ENCODE results near the gene HEYL. TPM values are rescaled to one million over a fixed set of nuclear protein-coding genes. Genes with fewer than 3 reads are reported as not detected.
A peak's percentile ranks its signal among the peaks of the same experiment; 100 is the strongest.

HEYL gene
- polyA plus RNA-seq, 1 of the 3 experiments (the other 2 are of a cell fraction), result not detected

DNA sequence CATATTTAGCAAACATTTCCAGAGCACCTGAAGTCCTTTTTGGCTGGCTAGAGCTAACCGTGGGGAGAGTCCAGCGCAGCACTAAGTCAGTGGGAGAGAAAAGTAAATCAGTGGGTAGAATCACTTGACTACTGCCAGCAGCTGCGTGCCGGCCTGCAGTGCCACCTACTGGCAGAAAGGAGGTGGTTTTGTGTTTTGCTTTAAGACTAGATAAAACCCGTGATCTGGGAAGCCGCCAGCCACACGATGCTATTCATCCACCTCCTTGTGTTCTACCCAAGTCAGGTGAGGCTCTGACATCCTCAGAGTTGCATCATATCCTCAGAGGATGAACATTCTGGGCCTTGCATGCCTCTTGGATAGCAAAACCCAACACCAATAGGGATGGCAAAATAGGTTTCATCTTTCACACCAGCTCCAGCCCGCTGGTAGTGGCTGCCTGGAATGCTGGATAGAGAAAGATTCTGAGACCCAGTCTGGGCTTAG, 14.1 kb upstream of the HEYL start (continued):
- TF ChIP-seq TEAD4 (IDR thresholded peaks at IDR 0.05; ENCODE audit: borderline replicate concordance, insufficient read depth), result no peak
- no peak for TF ChIP-seq FOXJ3 (CRISPR knock-in tag; IDR thresholded peaks at IDR 0.05)
- no peak for TF ChIP-seq RFX5 (IDR thresholded peaks at IDR 0.05; ENCODE audit: low read length)
- TF ChIP-seq RAD21 (IDR thresholded peaks at IDR 0.05; ENCODE audit: low read length), result peak; percentile 92
- peak; percentile 89 for TF ChIP-seq SMC3 (IDR thresholded peaks at IDR 0.05; ENCODE audit: low read depth, low read length)
- 0 out of 2 replicates have a peak, but pooled peaks have one; percentile 21 for TF ChIP-seq GATA2 (CRISPR knock-in tag; IDR thresholded peaks at IDR 0.05)
- TF ChIP-seq MXI1 (IDR thresholded peaks at IDR 0.05; ENCODE audit: low read depth, low read length), result no peak
- no peak for TF ChIP-seq MEF2A (IDR thresholded peaks at IDR 0.05; ENCODE audit: borderline replicate concordance, low read depth)
- peak; percentile 23 for TF ChIP-seq CHD2 (IDR thresholded peaks at IDR 0.05; ENCODE audit: low read length, partially characterized antibody)
- TF ChIP-seq RCOR1 (IDR thresholded peaks at IDR 0.05; ENCODE audit: low read length), result peak; percentile 40; the same call in 1 of the 2 replicates
- TF ChIP-seq SIN3A (IDR thresholded peaks at IDR 0.05; ENCODE audit: borderline replicate concordance, low read depth, low read length), result no peak
- TF ChIP-seq TAF1 (IDR thresholded peaks at IDR 0.05; ENCODE audit: borderline replicate concordance, low read depth, low read length), result no peak
- no peak for TF ChIP-seq MAX (IDR thresholded peaks at IDR 0.05; ENCODE audit: low read depth)
- TF ChIP-seq IRF3 (IDR thresholded peaks at IDR 0.05; ENCODE audit: low read depth, low read length), result no peak
- no peak for TF ChIP-seq FOXM1 (IDR thresholded peaks at IDR 0.05; ENCODE audit: low read depth)
- no peak for TF ChIP-seq NFIC (IDR thresholded peaks at IDR 0.05; ENCODE audit: borderline replicate concordance)
- TF ChIP-seq, protein P1, sequence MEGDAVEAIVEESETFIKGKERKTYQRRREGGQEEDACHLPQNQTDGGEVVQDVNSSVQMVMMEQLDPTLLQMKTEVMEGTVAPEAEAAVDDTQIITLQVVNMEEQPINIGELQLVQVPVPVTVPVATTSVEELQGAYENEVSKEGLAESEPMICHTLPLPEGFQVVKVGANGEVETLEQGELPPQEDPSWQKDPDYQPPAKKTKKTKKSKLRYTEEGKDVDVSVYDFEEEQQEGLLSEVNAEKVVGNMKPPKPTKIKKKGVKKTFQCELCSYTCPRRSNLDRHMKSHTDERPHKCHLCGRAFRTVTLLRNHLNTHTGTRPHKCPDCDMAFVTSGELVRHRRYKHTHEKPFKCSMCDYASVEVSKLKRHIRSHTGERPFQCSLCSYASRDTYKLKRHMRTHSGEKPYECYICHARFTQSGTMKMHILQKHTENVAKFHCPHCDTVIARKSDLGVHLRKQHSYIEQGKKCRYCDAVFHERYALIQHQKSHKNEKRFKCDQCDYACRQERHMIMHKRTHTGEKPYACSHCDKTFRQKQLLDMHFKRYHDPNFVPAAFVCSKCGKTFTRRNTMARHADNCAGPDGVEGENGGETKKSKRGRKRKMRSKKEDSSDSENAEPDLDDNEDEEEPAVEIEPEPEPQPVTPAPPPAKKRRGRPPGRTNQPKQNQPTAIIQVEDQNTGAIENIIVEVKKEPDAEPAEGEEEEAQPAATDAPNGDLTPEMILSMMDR (IDR thresholded peaks at IDR 0.05), result peak; percentile 87
- TF ChIP-seq, protein P2, sequence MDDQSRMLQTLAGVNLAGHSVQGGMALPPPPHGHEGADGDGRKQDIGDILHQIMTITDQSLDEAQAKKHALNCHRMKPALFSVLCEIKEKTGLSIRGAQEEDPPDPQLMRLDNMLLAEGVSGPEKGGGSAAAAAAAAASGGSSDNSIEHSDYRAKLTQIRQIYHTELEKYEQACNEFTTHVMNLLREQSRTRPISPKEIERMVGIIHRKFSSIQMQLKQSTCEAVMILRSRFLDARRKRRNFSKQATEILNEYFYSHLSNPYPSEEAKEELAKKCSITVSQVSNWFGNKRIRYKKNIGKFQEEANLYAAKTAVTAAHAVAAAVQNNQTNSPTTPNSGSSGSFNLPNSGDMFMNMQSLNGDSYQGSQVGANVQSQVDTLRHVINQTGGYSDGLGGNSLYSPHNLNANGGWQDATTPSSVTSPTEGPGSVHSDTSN (IDR thresholded peaks at IDR 0.05), result no peak
- TF ChIP-seq USF1 (IDR thresholded peaks at IDR 0.05; ENCODE audit: borderline replicate concordance, low read depth), result no peak

Data from SK-N-SH (cell line).